ENCODE results near the gene EXOC3L4. TPM values are rescaled to one million over a fixed set of nuclear protein-coding genes. Genes with fewer than 3 reads are reported as not detected.

Gene EXOC3L4
- total and polyA plus RNA-seq, 9 of the 15 experiments (the other 6 are each of a cell fraction or from before 2014, with no cell fraction given) = 0.10 to 6.7 (median 0.98) TPM; not detected in 1

DNA sequence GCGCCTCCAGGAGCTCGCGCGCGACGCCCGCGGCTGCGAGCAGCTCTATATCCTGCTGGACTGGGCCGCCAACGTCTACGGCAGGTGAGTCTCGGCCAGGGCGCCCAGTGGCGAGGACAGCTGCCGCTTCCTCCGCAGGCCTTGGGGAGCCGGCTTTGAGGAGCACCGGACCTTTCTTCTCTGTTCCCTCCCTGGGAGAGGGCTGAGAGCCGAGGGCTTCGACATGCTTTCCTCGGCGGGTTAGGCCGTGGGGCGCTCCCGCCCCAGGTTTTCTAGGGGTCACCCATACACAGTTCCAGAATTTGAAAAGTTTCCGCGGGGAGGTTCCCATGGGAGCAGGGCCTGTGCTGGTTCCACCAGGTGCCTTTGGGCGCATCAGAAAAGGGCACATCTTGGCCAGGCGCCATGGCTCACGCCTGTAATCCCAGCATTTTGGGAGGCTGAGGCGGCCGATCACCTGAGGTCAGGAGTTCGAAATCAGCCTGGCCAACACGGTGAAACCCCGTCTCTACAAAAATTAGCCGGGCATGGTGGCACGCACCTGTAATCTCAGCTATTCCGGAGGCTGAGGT is 8.2 kb downstream of the EXOC3L4 start:
- no peaks in the 10 kb centered on the region for H3K27me3 ChIP-seq (ENCODE audit: control insufficient read depth in 2 of 2, insufficient read depth in 2 of 2, low read length in 2 of 2)
- FAIRE-seq (no peak), DNase-seq (ENCODE audit: extremely low read depth in 1 of 4, low spot score in 3 of 4) (no peak), ATAC-seq (no peak)
- ChIA-PET CTCF (ENCODE audit: low intra/inter-chr PET ratio) (no interaction called here), POLR2A (interaction anchor here (0.5 kb wide), 1 partner anchor 231 kb away, joined by 3 read pairs; the partner anchor contains the start of gene EIF5)
- H3K36me3 ChIP-seq (ENCODE audit: control insufficient read depth, insufficient read depth, low read length) = peaks cover 6% of the 10 kb centered on the region; the same call in 1 of the 3 replicates
- H3K4me2 ChIP-seq (ENCODE audit: insufficient read depth, low read length) = no peak overlapping the region
- H3K4me1 ChIP-seq (replicated peaks in 1 of 2; ENCODE audit: control insufficient read depth in 2 of 2, insufficient read depth in 2 of 2, low read length in 2 of 2) = peaks cover 34 to 92% of the 10 kb centered on the region in 2 experiments
- no peaks in the 10 kb centered on the region for H3K9me1 ChIP-seq (ENCODE audit: control insufficient read depth, insufficient read depth, low read length)
- H4K20me1 ChIP-seq (replicated peaks; ENCODE audit: control insufficient read depth, insufficient read depth, low read length) = no peaks in the 10 kb centered on the region
- peaks cover 11% of the 10 kb centered on the region; the same call in 2 of the 3 replicates for H3K79me2 ChIP-seq (ENCODE audit: control insufficient read depth, insufficient read depth, low read length)
- no peak overlapping the region for H3K4me3 ChIP-seq
- H3K9ac ChIP-seq (ENCODE audit: insufficient read depth in 1 of 2, low read depth in 2 of 2, low read length in 2 of 2) = no peak overlapping the region
- TF ChIP-seq RBFOX2 (IDR thresholded peaks at IDR 0.05; ENCODE audit: low read depth, low read length) (0 out of 2 replicates have a peak, but pooled peaks have one; percentile 19), BRCA1 (IDR thresholded peaks at IDR 0.05) (no peak), BRCA1 (CRISPR knock-in tag; IDR thresholded peaks at IDR 0.05) (no peak), ELF4 (CRISPR knock-in tag; IDR thresholded peaks at IDR 0.05) (no peak), XRCC5 (IDR thresholded peaks at IDR 0.05; ENCODE audit: low read depth, low read length) (no peak)
- TF ChIP-seq, protein P1, sequence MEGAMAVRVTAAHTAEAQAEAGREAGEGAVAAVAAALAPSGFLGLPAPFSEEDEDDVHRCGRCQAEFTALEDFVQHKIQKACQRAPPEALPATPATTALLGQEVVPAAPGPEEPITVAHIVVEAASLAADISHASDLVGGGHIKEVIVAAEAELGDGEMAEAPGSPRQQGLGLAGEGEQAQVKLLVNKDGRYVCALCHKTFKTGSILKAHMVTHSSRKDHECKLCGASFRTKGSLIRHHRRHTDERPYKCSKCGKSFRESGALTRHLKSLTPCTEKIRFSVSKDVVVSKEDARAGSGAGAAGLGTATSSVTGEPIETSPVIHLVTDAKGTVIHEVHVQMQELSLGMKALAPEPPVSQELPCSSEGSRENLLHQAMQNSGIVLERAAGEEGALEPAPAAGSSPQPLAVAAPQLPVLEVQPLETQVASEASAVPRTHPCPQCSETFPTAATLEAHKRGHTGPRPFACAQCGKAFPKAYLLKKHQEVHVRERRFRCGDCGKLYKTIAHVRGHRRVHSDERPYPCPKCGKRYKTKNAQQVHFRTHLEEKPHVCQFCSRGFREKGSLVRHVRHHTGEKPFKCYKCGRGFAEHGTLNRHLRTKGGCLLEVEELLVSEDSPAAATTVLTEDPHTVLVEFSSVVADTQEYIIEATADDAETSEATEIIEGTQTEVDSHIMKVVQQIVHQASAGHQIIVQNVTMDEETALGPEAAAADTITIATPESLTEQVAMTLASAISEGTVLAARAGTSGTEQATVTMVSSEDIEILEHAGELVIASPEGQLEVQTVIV (CRISPR knock-in tag; IDR thresholded peaks at IDR 0.05; ENCODE audit: borderline replicate concordance) = no peak
- intact Hi-C loops (cut with micrococcal nuclease) (no loop called here), in situ Hi-C loops (cut with MboI) (loop anchor here (10.0 kb wide), 1 partner anchor 192 kb away; no protein-coding TSS in a partner anchor)
- no peak overlapping the region for H2AFZ ChIP-seq (ENCODE audit: low read depth, low read length)
- no peak overlapping the region for H3K27ac ChIP-seq (ENCODE audit: extremely low read depth, low read depth, low read length)
- no TSS peak for BruUV-seq (replicated peaks)
- H3K9me3 ChIP-seq (replicated peaks; ENCODE audit: control insufficient read depth, insufficient read depth, low read depth, low read length) = no peaks in the 10 kb centered on the region
- 91% methylated on average over 12 of the region's 39 CpGs for WGBS (ENCODE audit: insufficient coverage, low coverage, missing lambda C conversion rate)
